Measurements from ENCODE around the gene AFF3. TPM values are rescaled to one million over a fixed set of nuclear protein-coding genes. Genes with fewer than 3 reads are reported as not detected.

AFF3 gene
- total RNA-seq, 4 donors from 2014 or later, result 5.3 to 216 (median 12.5) TPM

DNA sequence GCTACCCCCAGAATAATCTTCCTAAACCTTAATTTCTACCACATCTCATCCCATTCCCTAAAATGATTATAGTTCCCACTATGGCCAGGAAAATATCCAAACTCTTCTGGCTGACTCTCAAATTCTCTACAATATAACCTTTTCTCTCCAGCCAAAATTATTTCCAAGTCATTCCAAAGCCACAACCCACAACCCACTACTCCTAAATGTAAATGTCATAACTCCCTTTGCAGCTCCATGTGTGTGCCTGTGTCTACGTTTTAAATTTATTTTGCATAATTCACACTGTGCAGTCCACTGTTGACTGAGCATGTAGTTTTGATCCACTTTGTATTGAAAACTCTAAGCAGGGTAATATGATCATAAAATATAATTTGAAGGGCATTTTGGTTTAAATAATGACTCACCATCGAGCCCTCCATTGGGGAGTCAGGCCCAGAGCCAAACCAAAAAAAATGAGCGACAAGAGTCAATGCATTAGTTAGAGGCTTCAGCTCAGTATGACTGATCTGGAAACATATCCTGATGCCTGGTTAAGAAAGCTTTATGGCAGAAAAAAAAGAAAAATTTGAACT is 171.0 kb downstream of the AFF3 start:
- DNase-seq, result no peak
- Histone ChIP-seq H3K27ac (no peak overlapping the region), H3K9me3 (no peaks in the 10 kb centered on the region), H3K36me3 (no peaks in the 10 kb centered on the region), H3K27me3 (no peaks in the 10 kb centered on the region), H3K4me3 (no peak overlapping the region), H3K4me1 (no peaks in the 10 kb centered on the region)
- no peak for TF ChIP-seq POLR2A (IDR thresholded peaks at IDR 0.05)
- TF ChIP-seq, protein P1, sequence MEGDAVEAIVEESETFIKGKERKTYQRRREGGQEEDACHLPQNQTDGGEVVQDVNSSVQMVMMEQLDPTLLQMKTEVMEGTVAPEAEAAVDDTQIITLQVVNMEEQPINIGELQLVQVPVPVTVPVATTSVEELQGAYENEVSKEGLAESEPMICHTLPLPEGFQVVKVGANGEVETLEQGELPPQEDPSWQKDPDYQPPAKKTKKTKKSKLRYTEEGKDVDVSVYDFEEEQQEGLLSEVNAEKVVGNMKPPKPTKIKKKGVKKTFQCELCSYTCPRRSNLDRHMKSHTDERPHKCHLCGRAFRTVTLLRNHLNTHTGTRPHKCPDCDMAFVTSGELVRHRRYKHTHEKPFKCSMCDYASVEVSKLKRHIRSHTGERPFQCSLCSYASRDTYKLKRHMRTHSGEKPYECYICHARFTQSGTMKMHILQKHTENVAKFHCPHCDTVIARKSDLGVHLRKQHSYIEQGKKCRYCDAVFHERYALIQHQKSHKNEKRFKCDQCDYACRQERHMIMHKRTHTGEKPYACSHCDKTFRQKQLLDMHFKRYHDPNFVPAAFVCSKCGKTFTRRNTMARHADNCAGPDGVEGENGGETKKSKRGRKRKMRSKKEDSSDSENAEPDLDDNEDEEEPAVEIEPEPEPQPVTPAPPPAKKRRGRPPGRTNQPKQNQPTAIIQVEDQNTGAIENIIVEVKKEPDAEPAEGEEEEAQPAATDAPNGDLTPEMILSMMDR (IDR thresholded peaks at IDR 0.05), result no peak

DNA sequence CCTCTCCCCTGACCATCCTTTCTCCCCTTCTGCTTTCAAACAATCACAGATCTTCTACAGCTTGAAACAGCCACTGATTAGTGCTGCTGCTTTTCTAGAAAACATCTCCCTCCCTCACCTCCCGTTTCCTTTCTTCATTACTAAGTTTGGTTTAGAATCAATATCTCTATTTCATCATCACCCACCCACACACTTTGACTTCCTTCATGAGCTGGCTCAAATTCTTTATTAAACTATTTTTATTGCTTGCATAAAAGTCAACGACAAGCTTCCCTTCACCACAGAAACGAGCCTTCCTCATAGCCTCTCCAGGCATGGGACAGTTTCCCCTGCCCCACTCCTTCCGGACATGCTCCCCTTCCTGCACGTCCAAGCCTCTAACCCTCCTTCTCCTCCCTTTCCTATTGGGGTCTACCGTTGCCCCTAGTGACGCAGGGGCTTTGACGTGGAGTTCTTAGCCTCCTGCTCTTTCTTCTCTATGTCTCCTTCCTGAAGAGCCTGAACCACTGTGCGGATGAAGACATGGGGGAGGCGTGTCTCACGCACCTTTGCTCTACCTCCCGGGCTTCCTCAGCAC is 172.0 kb downstream of the AFF3 start:
- Histone ChIP-seq H3K36me3 (no peaks in the 10 kb centered on the region), H3K4me3 (no peak overlapping the region), H3K27ac (no peak overlapping the region), H3K9me3 (no peaks in the 10 kb centered on the region), H3K4me1 (no peaks in the 10 kb centered on the region), H3K27me3 (no peaks in the 10 kb centered on the region)
- DNase-seq, result no peak
- TF ChIP-seq, protein P1 (IDR thresholded peaks at IDR 0.05), result no peak
- no peak for TF ChIP-seq POLR2A (IDR thresholded peaks at IDR 0.05)

GRCh38 chr2:99961196-99961913 is 181.0 kb downstream of the AFF3 start:
- Histone ChIP-seq H3K4me1 (no peaks in the 10 kb centered on the region), H3K27ac (no peak overlapping the region), H3K27me3 (no peaks in the 10 kb centered on the region), H3K4me3 (no peak overlapping the region), H3K9me3 (no peaks in the 10 kb centered on the region), H3K36me3 (no peaks in the 10 kb centered on the region)
- TF ChIP-seq POLR2A (IDR thresholded peaks at IDR 0.05), result no peak
- TF ChIP-seq, protein P1 (IDR thresholded peaks at IDR 0.05), result no peak
- no peak for DNase-seq

- no peaks in the 10 kb centered on the region for H3K9me3 ChIP-seq
- TF ChIP-seq, protein P1 (IDR thresholded peaks at IDR 0.05), result no peak
- TF ChIP-seq POLR2A (IDR thresholded peaks at IDR 0.05), result no peak
- no peaks in the 10 kb centered on the region for H3K4me1 ChIP-seq
- no peaks in the 10 kb centered on the region for H3K36me3 ChIP-seq
- no peak for DNase-seq
- no peak overlapping the region for H3K27ac ChIP-seq
- no peaks in the 10 kb centered on the region for H3K27me3 ChIP-seq
- no peak overlapping the region for H3K4me3 ChIP-seq
Observed at GRCh38 chr2:99960790-99961189, 181.6 kb downstream of the AFF3 start.

DNA sequence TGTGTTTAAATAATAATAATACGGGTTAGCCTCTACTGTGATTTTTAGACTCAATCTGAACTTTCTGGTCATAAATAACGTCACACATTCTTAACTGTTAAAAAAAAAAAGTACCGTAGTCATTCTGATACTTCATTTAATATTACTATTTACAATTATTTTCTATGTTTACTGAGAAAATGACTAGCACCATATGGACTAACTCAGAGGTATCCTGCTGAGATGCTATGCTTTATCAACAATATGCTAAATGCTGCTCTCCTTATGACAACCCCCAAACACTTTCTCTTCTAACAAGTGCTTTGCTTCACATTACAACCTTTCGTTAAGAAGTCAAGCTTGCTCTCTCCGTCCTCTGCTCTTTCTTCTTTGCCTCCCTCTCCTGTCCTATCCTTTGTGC is 182.1 kb downstream of the AFF3 start:
- TF ChIP-seq, protein P1 (IDR thresholded peaks at IDR 0.05), result no peak
- no peak for TF ChIP-seq POLR2A (IDR thresholded peaks at IDR 0.05)
- Histone ChIP-seq H3K9me3 (no peaks in the 10 kb centered on the region), H3K36me3 (no peaks in the 10 kb centered on the region), H3K4me3 (no peak overlapping the region), H3K4me1 (no peaks in the 10 kb centered on the region), H3K27ac (no peak overlapping the region), H3K27me3 (no peaks in the 10 kb centered on the region)
- no peak for DNase-seq
